OCI-LY7 (cell line): ENCODE data around the gene EMC8. TPM values are rescaled to one million over a fixed set of nuclear protein-coding genes. Genes with fewer than 3 reads are reported as not detected.
A peak's percentile ranks its signal among the peaks of the same experiment; 100 is the strongest.

Source experiments
- Bru-seq: library from RNA; stranded (reverse); fragments of 400-500 nt; gene quantifications from one replicate; lab custom pipeline; 2021; lab: Mats Ljungman, UMichigan
- BruChase-seq, 2 experiments: library from RNA; stranded (reverse); fragments of 400-500 nt; gene quantifications; one replicate each; lab custom pipeline; 2021; lab: Mats Ljungman, UMichigan
- BruUV-seq: library from RNA; stranded (reverse); fragments of 400-500 nt; replicated peaks from 2 replicates; lab custom pipeline; 2021; lab: Mats Ljungman, UMichigan
- CTCF ChIA-PET: fragments of 300-600 bp; sonication (Branson Sonifier 250); formaldehyde crosslinking; loops from one replicate; lab custom pipeline; 2022; ENCODE audit warnings: antibody characterized with exemption; ENCODE audit not compliant: unreplicated experiment; lab: Charles Lee
- POLR2A ChIA-PET: fragments of 300-600 bp; sonication (Branson Sonifier 250); formaldehyde crosslinking; loops from one replicate; lab custom pipeline; 2022; ENCODE audit warnings: antibody characterized with exemption; lab: Charles Lee
- DNase-seq: peaks from one replicate; pipeline ENCODE4 v3.0.0-alpha.2; 2015; ENCODE audit warnings: low spot score
- H2AFZ ChIP-seq: fragments of 200-600 bp; sonication (generic), shearing (Covaris generic); 2 replicates; pipeline ENCODE4 v1.6.1; 2014; ENCODE audit warnings: mild to moderate bottlenecking, antibody characterized with exemption, low read length, moderate library complexity
- H3K27ac ChIP-seq: fragments of 200-600 bp; sonication (generic); 2 replicates; pipeline ENCODE4 v1.5.1; 2014; ENCODE audit warnings: mixed run types, low read depth, mild to moderate bottlenecking, moderate library complexity, low read length, inconsistent platforms; ENCODE audit not compliant: poor library complexity, severe bottlenecking
- H3K36me3 ChIP-seq: fragments of 200-600 bp; sonication (generic); 2 replicates; pipeline ENCODE4 v1.6.1; 2014; ENCODE audit warnings: mild to moderate bottlenecking, antibody characterized with exemption, low read length, moderate library complexity, mixed read lengths; ENCODE audit not compliant: insufficient read depth
- H3K4me1 ChIP-seq: fragments of 200-600 bp; sonication (generic); 2 replicates; pipeline ENCODE4 v1.5.1; 2014; ENCODE audit warnings: mild to moderate bottlenecking, low read length; ENCODE audit not compliant: insufficient read depth, poor library complexity, severe bottlenecking
- H3K4me2 ChIP-seq: fragments of 200-600 bp; sonication (generic); 2 replicates; pipeline ENCODE4 v1.6.1; 2014; ENCODE audit warnings: mild to moderate bottlenecking, low read length
- H3K4me3 ChIP-seq: fragments of 200-600 bp; sonication (generic); 2 replicates; pipeline ENCODE4 v1.5.1; 2014; ENCODE audit warnings: mild to moderate bottlenecking, low read depth, low read length; ENCODE audit not compliant: poor library complexity, severe bottlenecking
- H3K79me2 ChIP-seq: fragments of 200-600 bp; sonication (generic); 2 replicates; pipeline ENCODE4 v1.6.1; 2016; ENCODE audit warnings: low read depth, mild to moderate bottlenecking, low read length, moderate library complexity, mixed read lengths; ENCODE audit not compliant: insufficient read depth
- H3K9me2 ChIP-seq: fragments of 200-600 bp; sonication (generic); 2 replicates; pipeline ENCODE4 v1.6.1; 2016; ENCODE audit warnings: mild to moderate bottlenecking, low read length, mixed read lengths; ENCODE audit not compliant: insufficient read depth
- H3K9me3 ChIP-seq: fragments of 200-600 bp; sonication (generic); 2 replicates; pipeline ENCODE4 v1.6.1; 2014; ENCODE audit warnings: mild to moderate bottlenecking, mixed run types, low read length, mixed read lengths
- H4K20me1 ChIP-seq: fragments of 200-600 bp; sonication (generic); 2 replicates; pipeline ENCODE4 v1.6.1; 2014; ENCODE audit warnings: mild to moderate bottlenecking, antibody characterized with exemption, low read length, moderate library complexity, mixed read lengths; ENCODE audit not compliant: insufficient read depth
- CTCF ChIP-seq: fragments of 200-600 bp; sonication (generic); conservative IDR thresholded peaks from 2 replicates; pipeline ENCODE4 v1.5.1; 2014; ENCODE audit warnings: mild to moderate bottlenecking, antibody characterized with exemption, low read length, moderate library complexity, mixed read lengths
- EZH2phosphoT487 ChIP-seq: fragments of 200-600 bp; sonication (generic); IDR thresholded peaks from 2 replicates; pipeline ENCODE4 v1.6.1; 2018; ENCODE audit warnings: low read depth, borderline replicate concordance, mild to moderate bottlenecking, mixed run types, antibody characterized with exemption, low read length, moderate library complexity, mixed read lengths
- intact Hi-C: fragments of 100-400 bp; cut with micrococcal nuclease; formaldehyde crosslinking; loops from one replicate; pipeline ENCODE4 v1.10.0; 2022; ENCODE audit not compliant: unreplicated experiment
- long read RNA-seq: library from polyadenylated mRNA; stranded (forward); transcript quantifications from one replicate; pipeline ENCODE4 v2.0.0, GENCODE V29; 2022
- total RNA-seq, 2 experiments: library from RNA; depleted of rRNA in 1 of 2; stranded (reverse); fragments of >200 nt in 1 of 2; shearing (Covaris generic) in 1 of 2; gene quantifications; 2 replicates each; pipeline ENCODE4 v1.2.3, GENCODE V29; 2014 to 2022

The EMC8 gene
- total RNA-seq (2014; rRNA removed; shearing (Covaris generic)) (37.6 and 54.0 TPM in 2 replicates), total RNA-seq (2022) (47.5 and 54.4 TPM in 2 replicates), Bru-seq, nascent RNA (percentile 71 among the genes with signal in this experiment), BruChase-seq, experiment 1, labeled RNA remaining after a 6-hour chase (percentile 74 among the genes with signal in this experiment), BruChase-seq, experiment 2, labeled RNA remaining after a 2-hour chase (percentile 75 among the genes with signal in this experiment)
- long read RNA-seq, transcript EMC8-201 (5 exons, 1,962 nt), result major isoform, 114 of 138 reads
- long read RNA-seq, transcript EMC8-202 (4 exons, 1,935 nt), result minor isoform, 7 of 138 reads
- long read RNA-seq, partial matches to known transcripts, result 3 of 138 reads
- long read RNA-seq, other reads (novel, unspliced or antisense), result 11 of 138 reads

GRCh38 chr16:85799497-85800320 lies at the start of gene EMC8, which contains the start of gene COX4I1:
TSS of gene EMC8 (minus strand) at chr16:85799544. CDS start at chr16:85799295, 249 bp downstream.
TSS of gene COX4I1 (plus strand) at chr16:85799695. CDS start at chr16:85801206, 1,511 bp downstream.
- peak within 1 kb of the TSS; percentile 96 for H3K4me2 ChIP-seq
- peak within 1 kb of the TSS; percentile 59 for H2AFZ ChIP-seq
- H3K4me1 ChIP-seq, result peaks cover 23% of the 10 kb centered on the region
- ChIA-PET CTCF (no interaction called here), POLR2A (no interaction called here)
- no TSS peak for BruUV-seq
- intact Hi-C loops, result loop anchor here (2.0 kb wide), 1 partner anchor 41 kb away; no protein-coding TSS in a partner anchor
- H4K20me1 ChIP-seq, result peaks cover 39% of the 10 kb centered on the region
- peak; percentile 95 for DNase-seq
- no peak for TF ChIP-seq EZH2phosphoT487
- no peak for TF ChIP-seq CTCF
- no peaks in the 10 kb centered on the region for H3K9me3 ChIP-seq
- no peaks in the 10 kb centered on the region for H3K9me2 ChIP-seq
- peak within 1 kb of the TSS; percentile 95 for H3K4me3 ChIP-seq
- H3K79me2 ChIP-seq, result peaks cover 68% of the 10 kb centered on the region
- peaks cover 72% of the 10 kb centered on the region for H3K36me3 ChIP-seq
- H3K27ac ChIP-seq, result peak within 1 kb of the TSS; percentile 53

GRCh38 chr16:85848986-85849385 lies 49.6 kb upstream of the EMC8 start:
- DNase-seq, result no peak
- ChIA-PET POLR2A (interaction anchor here (0.7 kb wide), 1 partner anchor 17 kb away, joined by 5 read pairs; no protein-coding TSS in a partner anchor), CTCF (no interaction called here)
- Histone ChIP-seq H3K79me2 (no peaks in the 10 kb centered on the region), H3K27ac (no peak overlapping the region), H3K4me3 (no peak overlapping the region), H3K36me3 (no peaks in the 10 kb centered on the region), H3K9me2 (no peaks in the 10 kb centered on the region), H3K4me1 (peaks cover 3% of the 10 kb centered on the region), H3K4me2 (no peak overlapping the region), H3K9me3 (no peaks in the 10 kb centered on the region), H2AFZ (no peak overlapping the region), H4K20me1 (no peaks in the 10 kb centered on the region)
- intact Hi-C loops, result no loop called here
- TF ChIP-seq CTCF, result no peak
- no TSS peak for BruUV-seq
